ENCODE results near the gene NT5M.

Gene NT5M

DNA sequence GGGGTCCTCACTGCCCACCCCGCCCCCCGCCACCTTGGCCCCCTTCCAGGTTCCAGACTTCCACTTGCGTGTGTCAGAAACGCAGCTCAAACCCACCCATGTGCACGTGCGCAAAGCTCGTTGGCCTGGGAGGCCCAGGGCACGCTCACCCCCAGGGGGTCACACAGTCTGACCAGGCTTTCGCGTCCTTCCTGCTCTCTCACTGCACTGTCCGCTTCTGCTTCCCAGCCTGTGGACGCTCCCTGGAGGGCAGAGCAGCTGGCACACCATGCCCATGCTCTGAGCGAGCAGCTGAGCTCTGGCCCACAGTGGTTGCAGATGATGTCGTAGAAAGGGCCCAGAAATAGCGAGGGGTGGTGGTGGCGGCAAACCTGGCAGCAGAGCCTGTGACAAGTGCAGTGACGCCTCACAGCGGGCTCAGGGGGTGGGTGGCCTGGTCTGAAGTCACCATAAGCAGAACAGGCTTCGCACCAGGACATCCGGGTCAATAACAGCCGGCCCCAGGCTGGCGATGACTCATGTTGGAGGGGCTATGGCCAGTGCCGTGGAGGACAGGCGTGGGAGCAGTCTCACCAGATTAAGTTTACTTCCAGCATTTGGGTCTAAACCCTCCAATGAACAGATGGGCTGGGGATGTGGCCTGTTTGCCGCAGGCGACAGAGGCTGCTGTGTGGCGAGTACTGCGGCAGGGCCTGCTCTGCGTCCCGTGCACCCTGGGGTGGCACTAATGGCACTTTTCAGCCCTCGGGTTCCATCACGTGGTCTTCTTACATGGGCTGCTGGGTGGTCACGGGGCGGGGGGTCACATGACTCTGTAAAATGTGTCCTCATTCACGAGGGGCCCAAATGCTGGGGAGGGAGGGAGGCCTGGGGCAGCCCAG is 49.0 kb downstream of the NT5M start:
- H3K14ac ChIP-seq (ENCODE audit: low read length): no peak overlapping the region
- no peak overlapping the region for H4K12ac ChIP-seq (ENCODE audit: low read depth, low read length)
- H3K4me3 ChIP-seq (ENCODE audit: low read depth, low read length): no peak overlapping the region
- WGBS (ENCODE audit: extremely low coverage, insufficient coverage, insufficient read length): no CpG with 5 or more reads among the region's 35 CpGs
- peaks cover 27 to 28% of the 10 kb centered on the region in 2 experiments for H3K4me1 ChIP-seq (ENCODE audit: control insufficient read depth in 1 of 2, insufficient read depth in 2 of 2, low read length in 2 of 2)
- H3K9ac ChIP-seq (ENCODE audit: low read length): no peak overlapping the region
- H2AFZ ChIP-seq (ENCODE audit: insufficient read depth, low read length, poor library complexity): no peak overlapping the region
- H3K4ac ChIP-seq (ENCODE audit: low read depth, low read length): no peak overlapping the region
- no peaks in the 10 kb centered on the region for H3K36me3 ChIP-seq (ENCODE audit: control insufficient read depth in 1 of 2, insufficient read depth in 2 of 2, low read length in 2 of 2)
- no peak overlapping the region for H2BK120ac ChIP-seq (ENCODE audit: insufficient read depth, low read length, poor library complexity)
- no peaks in the 10 kb centered on the region for H3K9me3 ChIP-seq (ENCODE audit: insufficient read depth, low read depth, low read length)
- H2BK5ac ChIP-seq (ENCODE audit: low read depth, low read length, poor library complexity): no peak overlapping the region
- no peak overlapping the region for H2AK5ac ChIP-seq (ENCODE audit: low read length)
- no peak overlapping the region for H3K18ac ChIP-seq (ENCODE audit: low read length)
- H3K27me3 ChIP-seq (ENCODE audit: insufficient read depth, low read length): no peaks in the 10 kb centered on the region
- DNase-seq: no peak
- peak overlapping the region; percentile 5 for H3K4me2 ChIP-seq (ENCODE audit: low read length)
- H4K8ac ChIP-seq (ENCODE audit: low read depth, low read length): no peak overlapping the region
- H3K27ac ChIP-seq (ENCODE audit: low read depth, low read length): no peak overlapping the region
- H3K79me1 ChIP-seq (ENCODE audit: low read length): peaks cover 5% of the 10 kb centered on the region
- H2BK12ac ChIP-seq (ENCODE audit: low read length): no peak overlapping the region
- H3K23ac ChIP-seq (ENCODE audit: low read length): no peak overlapping the region
- no peak overlapping the region for H4K91ac ChIP-seq (ENCODE audit: low read depth, low read length)
- no peaks in the 10 kb centered on the region for H3K79me2 ChIP-seq (ENCODE audit: control insufficient read depth, insufficient read depth, low read length, poor library complexity)

DNA sequence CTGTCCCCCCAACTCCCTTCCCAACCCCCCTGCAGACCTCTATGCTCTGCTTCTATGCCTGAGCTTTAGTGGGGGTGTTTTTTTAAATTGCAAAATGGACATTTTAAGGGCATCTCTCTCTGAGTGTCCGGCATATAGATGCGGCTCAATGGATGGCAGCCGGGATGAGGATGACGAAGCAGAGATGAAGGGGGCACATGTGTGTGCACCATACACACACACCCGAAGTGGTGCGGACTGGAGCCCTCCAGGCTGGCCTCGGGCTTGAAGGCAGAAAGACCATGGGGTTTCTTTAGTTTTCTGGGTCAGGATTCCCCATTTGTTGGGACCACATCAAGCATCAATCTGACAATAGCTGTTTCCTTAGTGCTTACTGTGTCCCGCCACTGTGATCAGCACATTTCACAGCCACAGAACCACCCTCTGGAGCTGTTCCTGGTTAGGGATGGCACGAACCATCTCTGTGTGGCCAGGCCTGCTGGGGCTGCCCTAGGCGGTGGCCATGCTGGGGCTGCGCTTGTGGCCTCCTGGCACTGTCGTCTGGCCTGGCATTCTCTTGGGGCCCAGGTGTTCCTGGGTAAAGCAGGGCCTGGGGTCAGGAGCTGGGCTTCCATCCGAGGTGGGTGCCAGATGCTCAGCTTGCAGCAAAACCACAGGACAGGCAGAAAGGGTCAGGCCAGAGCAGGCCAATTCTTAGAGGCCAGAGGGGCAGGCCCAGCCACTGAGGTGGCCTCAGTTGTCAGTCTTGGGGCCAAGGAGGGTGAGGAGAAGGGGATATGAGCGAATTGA is 49.9 kb downstream of the NT5M start:
- Histone ChIP-seq H4K12ac (ENCODE audit: low read depth, low read length) (no peak overlapping the region), H3K9ac (ENCODE audit: low read length) (no peak overlapping the region), H2AFZ (ENCODE audit: insufficient read depth, low read length, poor library complexity) (no peak overlapping the region), H2BK12ac (ENCODE audit: low read length) (no peak overlapping the region), H3K9me3 (ENCODE audit: insufficient read depth, low read depth, low read length) (no peaks in the 10 kb centered on the region), H3K18ac (ENCODE audit: low read length) (no peak overlapping the region), H2BK5ac (ENCODE audit: low read depth, low read length, poor library complexity) (no peak overlapping the region), H3K4ac (ENCODE audit: low read depth, low read length) (no peak overlapping the region), H3K23ac (ENCODE audit: low read length) (no peak overlapping the region), H4K91ac (ENCODE audit: low read depth, low read length) (no peak overlapping the region), H3K27ac (ENCODE audit: low read depth, low read length) (no peak overlapping the region), H3K79me1 (ENCODE audit: low read length) (peaks cover 5% of the 10 kb centered on the region), H3K4me3 (ENCODE audit: low read depth, low read length) (no peak overlapping the region), H3K36me3 (ENCODE audit: control insufficient read depth in 1 of 2, insufficient read depth in 2 of 2, low read length in 2 of 2) (no peaks in the 10 kb centered on the region), H2AK5ac (ENCODE audit: low read length) (peak overlapping the region; percentile 35), H3K79me2 (ENCODE audit: control insufficient read depth, insufficient read depth, low read length, poor library complexity) (no peaks in the 10 kb centered on the region), H3K14ac (ENCODE audit: low read length) (no peak overlapping the region), H4K8ac (ENCODE audit: low read depth, low read length) (no peak overlapping the region), H3K27me3 (ENCODE audit: insufficient read depth, low read length) (no peaks in the 10 kb centered on the region), H2BK120ac (ENCODE audit: insufficient read depth, low read length, poor library complexity) (no peak overlapping the region), H3K4me2 (ENCODE audit: low read length) (no peak overlapping the region), H3K4me1 (ENCODE audit: control insufficient read depth in 1 of 2, insufficient read depth in 2 of 2, low read length in 2 of 2) (peaks cover 27 to 28% of the 10 kb centered on the region in 2 experiments)
- DNase-seq: no peak
- WGBS (ENCODE audit: extremely low coverage, insufficient coverage, insufficient read length): no CpG with 5 or more reads among the region's 14 CpGs

DNA sequence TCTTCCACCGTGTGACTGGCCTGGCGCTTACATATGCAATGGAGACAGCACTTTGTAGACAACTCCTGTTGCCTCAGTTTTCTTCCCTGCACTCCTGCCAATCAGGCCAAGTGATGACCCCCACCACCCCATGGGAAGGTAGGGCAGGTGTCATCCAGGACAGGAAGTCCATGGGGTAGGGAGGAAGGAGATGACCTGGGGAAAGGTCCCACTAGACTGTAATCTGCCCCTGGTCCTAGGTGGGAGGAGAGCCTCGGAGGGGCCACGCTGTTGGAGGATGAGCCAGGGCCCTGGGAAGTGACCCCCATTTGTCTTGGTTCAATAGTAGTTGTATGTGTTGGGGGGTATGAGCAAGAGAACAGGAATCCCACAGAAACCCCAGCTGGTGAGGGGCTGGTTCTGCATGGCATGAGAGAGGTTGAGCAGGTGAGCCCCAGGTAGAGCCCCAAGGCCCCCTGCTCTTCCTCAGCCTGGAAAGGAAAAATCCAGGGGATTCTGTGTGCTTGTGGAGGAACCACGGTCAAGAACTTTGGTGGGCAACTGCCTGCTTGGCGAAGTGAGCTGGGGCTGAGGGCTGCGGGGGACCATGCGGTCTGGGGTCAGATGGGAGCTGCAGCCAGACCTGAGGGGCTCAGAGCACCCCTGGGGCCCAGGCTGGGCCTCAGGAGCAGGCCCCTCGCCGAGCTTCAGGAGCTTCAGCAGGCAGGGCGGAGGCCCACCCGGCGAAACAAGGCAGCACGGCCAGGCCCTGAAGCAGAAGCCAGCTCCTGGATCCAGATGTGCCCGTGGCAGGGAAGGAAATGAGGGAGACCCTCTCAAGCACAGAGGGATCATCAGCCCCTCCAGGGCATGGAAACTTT is 50.7 kb downstream of the NT5M start:
- WGBS (ENCODE audit: extremely low coverage, insufficient coverage, insufficient read length): no CpG with 5 or more reads among the region's 15 CpGs
- H3K4me2 ChIP-seq (ENCODE audit: low read length): no peak overlapping the region
- no peak overlapping the region for H2BK5ac ChIP-seq (ENCODE audit: low read depth, low read length, poor library complexity)
- no peak overlapping the region for H4K91ac ChIP-seq (ENCODE audit: low read depth, low read length)
- no peaks in the 10 kb centered on the region for H3K9me3 ChIP-seq (ENCODE audit: insufficient read depth, low read depth, low read length)
- no peak overlapping the region for H3K14ac ChIP-seq (ENCODE audit: low read length)
- H2AFZ ChIP-seq (ENCODE audit: insufficient read depth, low read length, poor library complexity): no peak overlapping the region
- no peaks in the 10 kb centered on the region for H3K36me3 ChIP-seq (ENCODE audit: control insufficient read depth in 1 of 2, insufficient read depth in 2 of 2, low read length in 2 of 2)
- H2BK12ac ChIP-seq (ENCODE audit: low read length): no peak overlapping the region
- peak overlapping the region; percentile 35 for H2AK5ac ChIP-seq (ENCODE audit: low read length)
- no peak overlapping the region for H2BK120ac ChIP-seq (ENCODE audit: insufficient read depth, low read length, poor library complexity)
- H3K27me3 ChIP-seq (ENCODE audit: insufficient read depth, low read length): no peaks in the 10 kb centered on the region
- H3K79me2 ChIP-seq (ENCODE audit: control insufficient read depth, insufficient read depth, low read length, poor library complexity): no peaks in the 10 kb centered on the region
- no peak overlapping the region for H3K9ac ChIP-seq (ENCODE audit: low read length)
- H4K12ac ChIP-seq (ENCODE audit: low read depth, low read length): no peak overlapping the region
- H3K4me1 ChIP-seq (ENCODE audit: control insufficient read depth in 1 of 2, insufficient read depth in 2 of 2, low read length in 2 of 2): peaks cover 27 to 28% of the 10 kb centered on the region in 2 experiments
- peaks cover 5% of the 10 kb centered on the region for H3K79me1 ChIP-seq (ENCODE audit: low read length)
- no peak overlapping the region for H3K23ac ChIP-seq (ENCODE audit: low read length)
- H3K4ac ChIP-seq (ENCODE audit: low read depth, low read length): no peak overlapping the region
- no peak overlapping the region for H3K18ac ChIP-seq (ENCODE audit: low read length)
- H4K8ac ChIP-seq (ENCODE audit: low read depth, low read length): no peak overlapping the region
- no peak for DNase-seq
- no peak overlapping the region for H3K27ac ChIP-seq (ENCODE audit: low read depth, low read length)
- no peak overlapping the region for H3K4me3 ChIP-seq (ENCODE audit: low read depth, low read length)
